GM18517 (cell line): ENCODE data around the gene NKX1-1.
"Not testable (repeated sequence)": the region's sequence is repeated elsewhere in the genome, so short reads cannot be mapped to it uniquely, and the experiment has no call there.

Experiments used
- ATAC-seq: cut with Tn5 transposase; IDR thresholded peaks from one replicate; pipeline ENCODE4 v1.9.1; 2021; ENCODE audit warnings: mild to moderate bottlenecking, moderate library complexity; ENCODE audit not compliant: unreplicated experiment

Gene NKX1-1

DNA sequence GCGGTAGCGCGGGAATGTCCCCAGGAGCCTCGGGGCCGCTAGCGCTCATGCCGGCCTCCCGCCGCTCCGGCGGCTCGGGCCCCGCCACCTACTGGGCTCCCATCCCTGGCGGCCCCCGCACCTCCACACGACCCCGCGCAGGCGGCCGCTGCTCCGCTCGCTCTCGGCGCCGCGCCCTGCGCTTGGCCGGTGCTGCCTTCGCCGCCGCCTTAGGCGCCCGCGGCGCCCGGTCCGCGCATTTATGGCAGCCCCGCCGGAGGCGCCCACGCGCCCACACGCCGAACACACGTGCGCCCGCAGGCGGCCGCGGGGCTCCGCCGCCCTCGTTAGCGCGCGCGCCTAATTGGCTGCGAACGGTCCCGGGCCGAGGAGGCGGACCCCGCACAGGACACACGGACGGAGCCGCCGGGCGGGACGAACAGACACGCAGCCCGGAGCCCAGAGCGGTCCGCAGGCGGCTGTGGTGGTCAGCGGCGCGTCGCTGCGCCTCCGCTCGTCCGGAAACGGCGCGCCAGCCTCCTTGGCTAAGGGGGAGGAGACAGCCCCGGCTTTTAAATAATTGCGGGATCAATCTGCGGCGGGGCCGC lies at the start of gene NKX1-1:
TSS of gene NKX1-1 (minus strand) at position 49 of the 587 bp plus-strand sequence. CDS start at position 49, 0 bp downstream.
- ATAC-seq: no peak

DNA sequence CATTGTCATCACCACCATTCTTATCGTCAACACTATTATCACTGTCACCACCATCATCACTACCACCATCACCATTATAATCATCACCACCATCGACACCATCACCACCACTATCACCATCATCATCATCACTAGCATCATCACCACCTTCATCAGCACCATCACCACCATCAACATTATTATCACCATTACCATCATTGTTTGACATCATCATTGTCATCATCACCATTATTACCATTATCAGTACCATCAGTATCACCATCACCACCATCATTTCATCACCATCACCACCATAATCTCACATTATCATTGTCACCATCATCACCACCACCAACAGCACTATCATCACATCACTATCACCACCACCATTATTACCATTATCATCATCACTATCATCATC lies 47.5 kb upstream of the NKX1-1 start:
- no peak for ATAC-seq

DNA sequence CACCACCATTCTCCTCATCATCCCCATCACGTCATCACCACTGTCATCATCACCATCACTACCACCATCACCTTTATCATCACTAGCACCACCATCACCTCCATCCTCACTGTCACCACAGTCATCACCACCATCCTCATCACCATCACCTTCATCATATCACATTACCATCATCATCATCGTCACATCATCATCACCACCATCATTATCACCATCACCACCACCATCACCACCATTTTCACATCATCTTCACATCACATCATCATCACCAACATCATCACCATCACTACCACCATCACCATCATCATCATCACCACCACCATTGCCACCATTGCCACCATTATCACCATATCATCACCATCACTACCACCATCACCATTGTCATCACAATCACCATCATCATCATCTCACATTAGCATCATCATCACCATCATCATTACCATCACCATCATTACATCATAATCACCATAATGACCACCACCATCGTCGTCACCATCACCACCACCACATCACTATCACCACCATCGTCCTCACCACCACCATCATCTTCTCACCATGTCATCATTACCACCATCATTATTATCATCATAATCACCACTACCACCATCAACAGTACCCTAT lies 46.3 kb upstream of the NKX1-1 start:
- no peak for ATAC-seq

DNA sequence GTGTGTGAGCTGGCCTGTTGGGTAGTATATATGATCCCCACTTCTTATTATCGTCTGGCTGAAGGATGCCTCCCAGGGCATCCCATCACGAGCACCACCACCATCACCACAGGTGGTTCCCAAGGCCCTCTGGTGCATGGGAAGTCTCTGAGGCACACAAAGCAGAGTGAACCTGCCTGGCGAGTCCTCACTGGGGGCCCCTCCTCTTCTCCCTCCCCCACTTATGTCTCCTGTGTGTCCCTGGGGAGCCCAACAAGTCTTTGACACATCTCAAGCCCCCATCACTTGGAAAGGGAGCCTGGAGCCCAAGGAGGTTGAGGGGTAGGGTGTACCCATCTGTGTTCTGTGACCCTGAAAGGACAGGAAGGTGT lies 45.5 kb upstream of the NKX1-1 start:
- no peak for ATAC-seq

DNA sequence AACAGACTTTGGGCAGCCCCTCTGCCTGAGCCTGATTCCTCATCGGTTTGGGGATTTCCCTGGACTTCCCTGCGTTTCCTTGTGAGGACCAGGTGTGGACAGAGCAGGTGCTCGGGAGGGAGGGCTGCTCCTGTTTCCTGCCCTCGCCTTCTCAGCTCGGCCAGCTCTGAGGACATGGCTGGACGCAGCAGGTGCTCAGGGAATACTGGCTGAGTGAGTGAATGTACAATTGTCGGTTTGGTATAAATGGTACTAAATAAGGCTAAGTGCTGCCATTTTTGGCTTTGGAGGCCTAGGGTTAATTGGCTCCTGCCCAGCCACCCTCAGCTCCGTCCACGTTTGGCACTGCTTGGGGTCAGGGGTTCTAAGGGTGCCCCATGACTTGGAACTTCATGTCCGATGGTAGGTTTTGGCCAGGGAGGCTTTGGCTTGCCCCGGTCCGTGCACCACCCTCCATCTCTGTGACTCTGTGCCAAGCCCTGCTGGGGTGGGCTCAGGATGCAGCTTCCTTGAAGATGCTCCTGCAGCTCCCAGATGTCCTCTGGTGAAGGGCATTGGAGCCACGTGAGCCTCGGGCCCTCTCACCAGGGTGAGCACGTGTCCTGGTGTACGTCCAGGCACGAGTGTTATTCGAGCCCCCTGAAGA lies 45.0 kb upstream of the NKX1-1 start:
- ATAC-seq: no peak

DNA sequence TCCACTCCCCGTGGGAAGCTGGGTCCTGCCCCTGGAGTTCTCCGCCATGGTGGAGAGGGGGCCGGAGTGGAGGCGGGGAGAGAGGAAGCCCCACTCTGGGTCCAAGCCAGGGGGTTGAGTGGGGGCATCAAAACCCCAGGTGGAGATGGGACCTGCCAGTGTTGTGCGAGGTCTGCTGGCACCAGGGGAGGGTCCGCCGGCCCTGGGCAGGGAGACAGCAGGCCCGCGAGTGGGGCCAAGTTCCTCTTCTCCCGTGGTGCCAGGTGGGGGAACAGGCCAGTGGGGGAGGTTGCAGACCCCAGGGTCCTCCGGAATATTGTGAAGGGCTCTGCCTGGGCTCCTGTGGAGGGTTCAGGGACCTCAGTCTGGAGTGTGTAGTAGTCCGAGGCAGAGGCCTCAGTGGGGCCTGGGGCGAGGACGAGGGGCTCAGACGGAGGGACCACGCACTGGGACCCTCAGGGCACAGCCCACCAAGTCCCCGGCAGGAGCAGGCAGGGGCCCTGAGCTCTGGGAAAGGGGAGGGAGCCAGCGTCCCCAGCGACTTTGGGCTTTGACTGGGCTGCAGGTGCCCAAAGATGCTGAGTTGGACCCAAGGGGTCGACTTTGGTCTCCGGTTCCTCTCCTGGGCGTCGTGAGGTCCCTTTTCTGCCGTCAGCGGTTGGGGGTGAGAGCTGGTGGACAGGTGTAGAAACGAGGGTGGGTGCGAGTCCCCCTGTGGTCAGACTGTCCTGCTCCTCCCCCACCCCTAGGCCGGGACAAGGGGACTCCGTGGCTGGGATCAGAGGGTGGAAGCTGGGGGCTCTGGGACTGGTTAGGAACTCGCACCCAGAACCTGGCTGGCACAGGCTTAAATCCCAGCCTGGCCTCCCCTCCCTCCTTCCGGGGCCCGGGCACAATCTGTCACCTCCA lies 43.8 kb upstream of the NKX1-1 start:
- ATAC-seq: no peak

DNA sequence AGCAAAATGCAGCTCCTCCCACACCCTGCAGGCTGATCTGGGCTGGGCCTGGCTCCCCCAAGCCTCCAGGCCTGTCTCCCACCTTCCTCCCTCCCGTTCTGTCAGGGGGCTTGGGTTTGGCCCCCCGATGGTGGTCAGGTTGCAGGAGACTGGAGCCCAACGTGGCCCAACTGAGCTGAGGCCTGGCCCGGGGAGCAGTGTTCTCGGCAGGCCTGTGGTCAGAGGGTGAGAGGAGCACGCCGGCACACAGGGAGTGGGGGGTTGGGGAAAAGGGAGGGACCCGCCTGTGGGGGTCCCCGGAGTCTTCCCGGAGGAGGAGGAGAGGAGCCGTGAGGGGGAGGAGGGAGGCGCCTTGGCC lies 43.2 kb upstream of the NKX1-1 start:
- ATAC-seq: no peak

DNA sequence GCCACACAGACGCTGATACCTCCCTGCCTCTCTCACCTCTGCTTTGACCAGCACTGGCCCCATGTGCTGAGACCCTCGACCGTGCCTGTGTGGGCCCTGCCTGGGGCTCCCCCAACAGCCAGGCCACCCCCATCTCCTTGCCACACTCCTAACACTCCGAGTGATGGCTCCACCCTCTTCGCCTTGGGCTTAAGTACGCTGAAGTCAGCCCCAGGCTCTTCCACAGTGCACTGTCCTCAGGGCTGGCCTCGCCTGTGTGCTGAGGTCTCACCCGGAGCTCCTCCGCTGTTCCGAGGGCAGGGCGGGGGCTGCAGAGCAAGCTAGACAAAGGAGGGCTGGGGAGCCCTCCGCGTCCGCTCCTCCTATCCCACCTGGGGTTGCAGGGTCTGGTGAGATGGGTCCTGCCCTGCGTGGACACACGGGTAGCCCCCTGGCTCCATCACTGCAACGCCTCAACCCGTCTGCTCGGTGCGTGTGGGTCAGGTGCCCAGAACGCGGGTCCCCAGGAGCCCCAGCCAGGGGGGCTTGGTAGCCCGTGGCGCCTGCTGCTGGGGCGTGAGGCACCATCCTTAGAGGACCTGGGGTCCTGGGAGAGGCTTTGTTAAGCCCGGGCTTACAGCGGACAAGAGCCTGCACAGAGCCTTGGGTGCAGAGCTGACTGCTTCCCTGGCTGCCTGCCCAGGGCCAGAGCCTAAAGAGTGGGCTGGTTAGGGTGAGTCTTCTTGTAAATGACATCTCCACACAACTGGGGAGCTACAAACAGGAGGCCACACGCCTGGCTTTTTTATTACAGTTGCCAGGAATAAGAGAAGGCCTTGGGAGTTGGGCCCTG lies 42.6 kb upstream of the NKX1-1 start:
- ATAC-seq: no peak

DNA sequence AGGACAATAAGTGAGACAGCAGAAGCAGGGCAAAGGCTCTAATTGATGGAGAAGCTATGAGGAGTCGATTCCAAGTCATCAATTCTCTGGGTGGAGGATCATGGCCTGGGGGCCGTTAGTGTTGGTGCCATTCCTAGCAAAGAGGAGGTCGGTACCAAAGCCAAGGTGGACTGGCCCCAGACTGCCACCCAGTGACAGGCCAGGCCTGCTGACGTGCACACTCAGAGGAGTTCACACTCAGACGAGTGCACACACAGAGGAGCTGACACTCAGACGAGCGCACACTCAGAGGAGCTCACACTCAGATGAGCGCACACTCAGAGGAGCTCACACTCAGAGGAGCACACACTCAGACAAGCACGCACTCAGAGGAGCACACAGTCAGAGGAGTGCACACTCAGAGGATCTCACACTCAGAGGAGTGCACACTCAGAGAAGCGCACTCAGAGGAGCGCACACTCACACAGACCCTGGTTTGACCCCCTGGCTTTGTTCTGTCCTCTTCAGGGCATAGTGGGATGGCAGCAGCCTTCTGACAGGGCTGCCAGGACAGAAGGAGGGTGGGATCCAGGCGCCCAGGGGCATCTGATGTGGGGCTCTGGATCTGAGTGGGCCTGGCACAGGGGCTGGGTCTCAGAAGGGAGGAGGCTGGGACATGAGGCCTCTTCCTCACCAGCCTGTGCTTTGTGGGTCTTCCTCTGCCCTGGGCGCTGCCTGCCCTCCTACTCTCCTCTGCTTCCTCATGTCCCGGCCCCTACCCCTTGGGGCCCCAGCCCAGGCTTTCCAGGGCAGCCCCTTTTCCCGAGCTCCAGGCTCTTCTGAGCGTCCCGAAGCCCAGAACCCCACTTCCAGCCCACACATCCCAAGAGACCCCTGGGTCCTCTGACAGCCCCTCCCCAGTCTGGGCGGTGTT lies 41.7 kb upstream of the NKX1-1 start:
- no peak for ATAC-seq

DNA sequence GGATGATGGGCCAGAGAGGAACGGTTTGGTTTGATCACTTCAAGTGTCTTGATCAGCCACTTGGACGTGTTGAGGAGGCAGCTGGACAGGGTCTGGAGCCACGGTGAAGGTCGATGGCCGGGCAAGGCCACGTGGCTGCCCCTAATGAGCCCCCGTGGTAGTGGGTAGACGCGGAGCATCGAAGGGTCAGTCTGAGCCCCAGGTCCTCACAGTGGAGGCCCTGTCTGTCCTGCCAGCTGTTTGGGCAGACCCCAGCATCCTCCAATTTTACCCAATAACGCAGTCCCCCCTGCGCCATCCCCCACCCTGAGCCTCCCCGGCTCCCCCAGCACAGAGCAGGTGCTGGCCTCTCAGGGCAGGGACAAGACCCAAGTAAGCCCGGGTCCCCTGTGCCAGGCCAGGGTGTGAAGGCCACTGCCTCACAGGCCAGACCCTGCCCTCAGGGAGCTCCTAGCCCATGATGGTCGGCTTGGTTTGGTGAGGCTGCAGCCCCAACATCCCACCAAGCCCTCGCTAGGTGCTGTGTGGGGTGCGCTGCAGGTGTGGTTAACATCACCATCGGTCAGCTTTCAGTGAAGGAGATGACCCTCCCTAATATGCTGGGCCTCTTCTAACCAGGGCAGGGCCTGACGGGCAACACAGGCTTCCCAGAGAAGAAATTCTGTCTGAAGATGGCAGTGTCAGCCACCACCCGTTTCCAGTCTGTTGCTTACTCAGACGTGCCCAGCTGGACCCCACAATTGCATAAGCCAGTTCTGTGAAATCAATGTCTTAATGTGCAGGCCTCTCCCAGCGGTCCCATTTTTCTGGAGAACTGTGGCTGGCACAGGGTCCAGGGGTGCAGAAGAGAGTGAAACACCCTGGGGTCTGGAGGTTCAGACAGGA lies 40.5 kb upstream of the NKX1-1 start:
- no peak for ATAC-seq

DNA sequence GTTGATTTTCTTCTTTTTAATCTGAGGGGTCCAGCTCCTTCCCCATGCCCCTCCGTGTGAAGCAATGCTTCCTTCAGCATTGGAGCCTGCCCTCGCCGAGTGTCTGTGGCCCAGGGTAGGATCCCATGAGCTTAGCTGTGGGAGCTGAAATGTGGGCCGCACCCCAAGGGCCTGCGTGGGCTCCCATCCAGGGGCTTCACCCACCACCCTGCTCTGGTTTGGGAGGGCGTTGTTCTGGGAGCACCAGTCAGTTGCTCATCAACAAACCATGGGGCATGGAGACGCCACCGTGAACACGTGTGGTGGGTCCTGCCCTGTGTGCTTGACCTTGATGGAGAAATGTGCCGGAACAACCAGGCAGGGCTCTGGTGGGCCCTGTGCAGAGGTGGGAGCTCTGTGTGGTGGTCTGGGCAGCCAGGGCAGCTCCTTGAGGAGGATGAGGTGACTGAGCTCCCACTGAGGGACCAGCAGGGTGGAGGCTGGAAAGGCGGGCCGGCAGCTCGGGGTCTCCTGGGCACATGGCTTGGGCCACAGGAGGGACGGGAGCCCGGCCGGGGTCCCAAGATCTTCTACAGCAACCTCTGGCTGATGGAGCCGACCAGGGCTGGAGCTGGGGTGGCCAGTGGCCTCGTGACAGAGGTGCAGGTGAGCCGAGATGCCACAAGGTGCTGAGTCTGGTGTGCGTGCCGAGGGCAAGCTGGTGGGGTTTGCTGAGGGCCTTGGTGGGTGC lies 39.6 kb upstream of the NKX1-1 start:
- no peak for ATAC-seq

DNA sequence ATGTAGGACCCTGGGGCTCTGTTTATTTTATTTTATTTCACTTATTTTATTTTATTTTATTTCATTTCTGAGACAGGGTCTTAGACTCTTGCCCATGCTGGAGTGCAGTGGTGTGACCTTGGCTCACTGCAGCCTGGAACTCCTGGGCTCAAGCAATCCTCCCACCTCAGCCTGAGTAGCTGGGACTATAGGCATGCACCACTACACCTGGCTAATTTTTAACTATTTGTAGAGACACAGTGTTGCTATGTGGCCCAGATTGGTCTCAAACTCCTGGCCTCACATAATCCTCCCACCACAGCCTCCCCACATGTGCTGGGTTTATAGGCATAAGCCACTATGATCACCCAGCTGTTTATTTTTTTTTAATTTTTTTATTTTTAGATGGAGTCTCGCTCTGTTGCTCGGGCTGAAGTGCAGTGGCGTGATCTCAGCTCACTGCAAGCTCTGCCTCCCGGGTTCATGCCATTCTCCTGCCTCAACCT lies 37.5 kb upstream of the NKX1-1 start:
- not testable (repeated sequence) for ATAC-seq

DNA sequence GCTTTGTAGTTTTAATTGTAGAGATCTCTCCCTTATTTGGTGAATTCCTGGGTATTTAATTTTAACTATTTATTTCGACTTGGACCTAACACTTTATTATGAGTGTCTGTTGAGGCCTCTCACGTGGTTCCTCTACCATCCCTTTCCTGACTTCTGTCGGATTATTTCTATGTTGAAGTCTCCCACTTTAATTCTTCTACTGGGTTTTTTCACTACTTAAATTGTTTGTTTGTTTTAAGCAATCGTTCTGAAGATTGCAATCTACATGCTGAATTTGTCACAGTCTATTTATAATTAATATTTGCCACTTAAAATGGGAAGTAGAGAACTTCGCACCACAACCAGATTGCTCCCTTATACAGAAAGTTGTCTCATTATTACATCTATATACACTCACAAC lies 20.8 kb upstream of the NKX1-1 start:
- ATAC-seq: no peak

DNA sequence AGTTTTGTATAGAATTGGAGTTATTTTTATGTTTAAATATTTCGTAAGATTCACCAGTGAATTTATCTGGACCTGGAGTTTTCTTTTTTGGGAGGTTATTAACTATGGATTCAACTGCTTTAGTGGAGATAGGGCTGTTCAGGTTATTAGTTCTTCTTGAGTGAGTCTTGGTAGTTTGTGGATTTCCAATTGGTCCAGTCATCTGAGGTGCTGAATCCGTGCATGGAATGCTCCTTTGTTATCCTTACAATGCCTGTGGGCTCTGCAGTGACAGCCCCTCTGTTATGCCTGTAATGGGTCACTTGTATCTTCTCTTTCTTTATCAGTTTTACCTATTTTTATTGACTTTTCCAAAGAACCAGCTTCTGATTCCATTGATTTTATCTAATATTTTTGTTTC lies 15.4 kb upstream of the NKX1-1 start:
- no peak for ATAC-seq

DNA sequence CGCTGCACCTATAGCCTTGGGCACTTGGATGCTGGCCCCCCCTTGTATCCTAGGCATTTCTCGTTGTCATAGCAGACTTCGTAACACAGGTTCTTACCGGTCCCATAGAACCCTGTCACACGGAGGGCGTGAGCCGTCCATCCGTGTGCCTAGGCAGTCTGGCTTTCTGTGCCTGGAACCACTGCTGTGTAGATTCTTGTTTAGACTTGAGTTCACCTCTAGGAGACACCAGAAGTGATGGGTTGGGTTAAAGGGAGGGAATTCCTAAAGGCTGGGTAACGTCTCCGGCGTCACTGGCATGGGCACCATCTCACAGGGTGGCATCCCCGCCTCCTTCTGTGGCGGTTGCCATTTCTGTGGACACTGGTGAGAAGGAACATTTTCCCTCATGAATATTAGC lies 13.5 kb upstream of the NKX1-1 start:
- no peak for ATAC-seq

DNA sequence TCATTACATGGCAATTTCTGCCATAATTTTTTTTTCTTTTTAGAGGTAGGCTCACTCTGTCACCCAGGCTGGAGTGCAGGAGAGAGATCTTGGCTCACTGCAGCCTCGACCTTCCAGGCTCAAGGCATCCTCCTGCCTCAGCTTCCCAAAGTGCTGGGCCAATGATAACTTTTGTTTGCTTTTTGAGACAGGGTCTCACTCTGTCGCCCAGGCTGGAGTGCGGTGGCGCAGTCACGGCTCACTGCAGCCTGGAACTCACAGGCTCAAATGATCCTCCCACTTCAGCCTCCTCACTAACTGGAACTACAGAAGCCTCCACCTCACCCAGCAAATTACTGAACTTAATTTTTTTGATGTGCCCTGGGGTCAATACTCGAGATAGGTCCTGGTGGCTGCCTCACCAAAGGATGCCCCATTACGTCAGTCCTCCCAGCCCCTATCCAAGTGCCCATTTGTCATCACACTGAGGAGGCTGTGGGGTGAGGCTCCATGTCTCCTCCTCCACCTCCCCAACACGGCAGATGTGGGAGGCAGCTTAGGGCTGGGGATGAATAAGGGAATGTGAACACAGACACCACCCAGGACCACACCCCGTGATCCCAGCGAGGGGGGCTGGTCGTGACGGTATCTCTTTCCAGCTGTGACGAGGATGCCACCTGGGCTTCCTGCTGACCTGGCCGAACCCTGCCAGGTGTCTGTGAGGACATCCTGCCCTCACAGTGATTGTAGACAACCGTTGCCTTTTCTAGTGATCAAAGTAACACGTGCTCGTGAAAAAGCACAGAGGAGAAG lies 12.4 kb upstream of the NKX1-1 start:
- ATAC-seq: no peak
